Esophagus muscularis mucosa (tissue), 4 donors: Measurements from ENCODE around the gene SLC35A2. TPM values are rescaled to one million over a fixed set of nuclear protein-coding genes. Genes with fewer than 3 reads are reported as not detected.
A peak's percentile ranks its signal among the peaks of the same experiment; 100 is the strongest.

Experiments
- DNase-seq: peaks from one replicate; pipeline ENCODE4 v3.0.0-alpha.2; 2017; ENCODE audit errors: extremely low spot score
- H3K27ac ChIP-seq, 4 donors: fragments of 200-600 bp; sonication (generic); replicated peaks in 1 of 4; 1 replicate in 3 of 4; 2 replicates in 1 of 4; pipeline ENCODE4 v1.5.1; 2016 to 2019; ENCODE audit warnings: mild to moderate bottlenecking in 1 of 4
- H3K27me3 ChIP-seq, 4 donors: fragments of 200-600 bp; sonication (generic); one replicate each; pipeline versions ENCODE4 v1.5.1 to v1.6.0; 2016 to 2019
- H3K36me3 ChIP-seq, 4 donors: fragments of 200-600 bp; sonication (generic); one replicate each; pipeline ENCODE4 v1.5.1; 2016 to 2019
- H3K4me1 ChIP-seq, 4 donors: fragments of 200-600 bp; sonication (generic); one replicate each; pipeline ENCODE4 v1.5.1; 2016 to 2019
- H3K4me3 ChIP-seq, 4 donors: fragments of 200-600 bp; sonication (generic); 1 replicate in 2 of 4; 2 replicates in 2 of 4; pipeline ENCODE4 v1.5.1; 2016 to 2019; ENCODE audit warnings: mild to moderate bottlenecking in 4 of 4, moderate library complexity in 1 of 4
- H3K9me3 ChIP-seq, 4 donors: fragments of 200-600 bp; sonication (generic); 1 replicate in 3 of 4; 2 replicates in 1 of 4; pipeline ENCODE4 v1.5.1; 2016 to 2019
- CTCF ChIP-seq, 3 experiments: fragments of 200-600 bp in 2 of 3; fragments of 450-650 bp in 1 of 3; sonication (generic) in 2 of 3; IDR thresholded peaks; one replicate each; pipeline ENCODE4 v1.5.1; 2017 to 2019; ENCODE audit warnings: antibody characterized with exemption in 3 of 3, mild to moderate bottlenecking in 2 of 3, moderate library complexity in 1 of 3
- EP300 ChIP-seq: sonication (generic); formaldehyde crosslinking; IDR thresholded peaks from one replicate; pipeline ENCODE4 v1.6.1; 2017; ENCODE audit warnings: antibody characterized with exemption
- POLR2A ChIP-seq: fragments of 450-650 bp; IDR thresholded peaks from one replicate; pipeline ENCODE4 v1.6.1; 2017; ENCODE audit warnings: antibody characterized with exemption, moderate library complexity, mild to moderate bottlenecking, low read depth
- POLR2AphosphoS5 ChIP-seq, 2 donors: sonication (generic); formaldehyde crosslinking; IDR thresholded peaks; one replicate each; pipeline ENCODE4 v1.6.1; 2017; ENCODE audit warnings: antibody characterized with exemption in 2 of 2
- WGBS: methylation state at CpG from one replicate; pipeline ENCODE4 v1.1.5; 2018; 5-methylcytosine and 5-hydroxymethylcytosine counted together
- intact Hi-C: fragments of 100-400 bp; cut with DNase I; formaldehyde crosslinking; loops from one replicate; pipeline ENCODE4 v1.15.1; 2023
- total RNA-seq, 4 donors: library from RNA; depleted of rRNA; stranded (reverse); fragments of >200 nt; gene quantifications; one replicate each; pipeline versions ENCODE4 v1.1.0 to v1.2.1, GENCODE V29; 2016

SLC35A2 gene
- total RNA-seq, 4 donors from 2014 or later = 7.3 to 13.4 (median 10.0) TPM

- H3K9me3 ChIP-seq = no peaks in the 10 kb centered on the region
- no peak for TF ChIP-seq CTCF (IDR thresholded peaks at IDR 0.05)
- no peak for TF ChIP-seq EP300
- no peak for TF ChIP-seq POLR2AphosphoS5 (IDR thresholded peaks at IDR 0.05)
- no peak for TF ChIP-seq POLR2A
- WGBS = 52% methylated on average over 7 of the region's 8 CpGs
- no peak for DNase-seq
- H3K36me3 ChIP-seq = peaks cover 9 to 37% (median 34%) of the 10 kb centered on the region in 4 donors
- no peak overlapping the region for H3K4me3 ChIP-seq
- intact Hi-C loops = no loop called here
- H3K4me1 ChIP-seq = peaks cover 3 to 32% (median 28%) of the 10 kb centered on the region in 4 donors
- no peaks in the 10 kb centered on the region for H3K27me3 ChIP-seq
- H3K27ac ChIP-seq = peak overlapping the region; percentile 82 to 92 (median 86)
These were observed 8.7 kb upstream of the SLC35A2 start for GRCh38 chrX:48919947-48920717.

GRCh38 chrX:48919360-48919841 is 8.0 kb upstream of the SLC35A2 start:
- Histone ChIP-seq H3K27ac (peak overlapping the region; percentile 82 to 92 (median 86)), H3K4me1 (peaks cover 3 to 32% (median 28%) of the 10 kb centered on the region in 4 donors), H3K36me3 (peaks cover 9 to 41% (median 31%) of the 10 kb centered on the region in 4 donors), H3K9me3 (no peaks in the 10 kb centered on the region), H3K4me3 (peak overlapping the region; percentile 60 to 75 (median 62)), H3K27me3 (no peaks in the 10 kb centered on the region)
- peak; percentile 92 for DNase-seq
- intact Hi-C loops = no loop called here
- TF ChIP-seq EP300 (no peak), POLR2AphosphoS5 (IDR thresholded peaks at IDR 0.05) (no peak), CTCF (IDR thresholded peaks at IDR 0.05) (no peak), POLR2A (no peak)
- 41% methylated on average over 15 of the region's 15 CpGs for WGBS

GRCh38 chrX:48918643-48919340 is 7.3 kb upstream of the SLC35A2 start, which contains the start of gene PIM2:
PIM2 (minus strand) TSS chrX:48919024; CDS start chrX:48918834, 190 bp downstream.
- Histone ChIP-seq H3K36me3 (peaks cover 5 to 41% (median 31%) of the 10 kb centered on the region in 4 donors), H3K27me3 (no peaks in the 10 kb centered on the region), H3K9me3 (no peaks in the 10 kb centered on the region), H3K4me3 (peak within 1 kb of the TSS; percentile 60 to 75 (median 62)), H3K4me1 (peaks cover 3 to 32% (median 28%) of the 10 kb centered on the region in 4 donors), H3K27ac (peak within 1 kb of the TSS; percentile 82 to 92 (median 86))
- TF ChIP-seq POLR2AphosphoS5 (IDR thresholded peaks at IDR 0.05) (peak; percentile 91 to 95), CTCF (IDR thresholded peaks at IDR 0.05) (no peak), POLR2A (peak; percentile 49), EP300 (no peak)
- peak; percentile 94 for DNase-seq
- intact Hi-C loops = no loop called here
- 48% methylated on average over 20 of the region's 55 CpGs for WGBS

GRCh38 chrX:48918301-48918642 is 6.8 kb upstream of the SLC35A2 start:
- intact Hi-C loops = no loop called here
- Histone ChIP-seq H3K36me3 (peaks cover 0 to 39% (median 26%) of the 10 kb centered on the region in 4 donors), H3K9me3 (no peaks in the 10 kb centered on the region), H3K27me3 (no peaks in the 10 kb centered on the region), H3K4me1 (peaks cover 3 to 32% (median 28%) of the 10 kb centered on the region in 4 donors), H3K4me3 (peak overlapping the region; percentile 60 to 75 (median 62)), H3K27ac (peak overlapping the region; percentile 82 to 92 (median 86))
- TF ChIP-seq POLR2AphosphoS5 (IDR thresholded peaks at IDR 0.05) = no peak
- DNase-seq = no peak
- WGBS = 62% methylated on average over 23 of the region's 23 CpGs
